Hippocampal formation (tissue), 2 donors: ENCODE measurements around the gene STX2.
"Not testable (repeated sequence)": the region's sequence is repeated elsewhere in the genome, so short reads cannot be mapped to it uniquely, and the experiment has no call there.

Experiments used
- DNase-seq, 2 donors: peaks; one replicate each; lab custom pipeline; 2025; lab: John Stamatoyannopoulos, UW

Gene STX2

GRCh38 chr12:130764475-130765185, 74.4 kb downstream of the STX2 start:
- no peak for DNase-seq

- DNase-seq: no peak
These were observed 75.0 kb downstream of the STX2 start for GRCh38 chr12:130764073-130764472.

GRCh38 chr12:130762319-130762675, 76.8 kb downstream of the STX2 start:
- no peak for DNase-seq

- DNase-seq: peak; percentile 12 to 55
These were observed 77.3 kb downstream of the STX2 start for GRCh38 chr12:130761537-130762318.

- no peak for DNase-seq
These were observed 84.7 kb downstream of the STX2 start for GRCh38 chr12:130754234-130754901.

GRCh38 chr12:130752692-130753230, 86.3 kb downstream of the STX2 start:
- no peak for DNase-seq

- not testable (repeated sequence) for DNase-seq
These were observed 87.0 kb downstream of the STX2 start for GRCh38 chr12:130752037-130752436.

- no peak for DNase-seq
These were observed 90.3 kb downstream of the STX2 start for GRCh38 chr12:130748786-130749185.

- DNase-seq: peak; percentile 63 to 68
These were observed 90.9 kb downstream of the STX2 start for GRCh38 chr12:130747867-130748740.

- DNase-seq: no peak
These were observed 92.5 kb downstream of the STX2 start for GRCh38 chr12:130746546-130746945.

- DNase-seq: no peak
These were observed 93.1 kb downstream of the STX2 start for GRCh38 chr12:130745921-130746320.

- no peak for DNase-seq
These were observed 94.8 kb downstream of the STX2 start for GRCh38 chr12:130744274-130744673.

GRCh38 chr12:130743606-130744005, 95.4 kb downstream of the STX2 start:
- no peak for DNase-seq

- no peak for DNase-seq
These were observed 95.9 kb downstream of the STX2 start for GRCh38 chr12:130743176-130743575.

GRCh38 chr12:130742716-130743115, 96.3 kb downstream of the STX2 start:
- no peak for DNase-seq

GRCh38 chr12:130742112-130742511, 96.9 kb downstream of the STX2 start:
- DNase-seq: no peak
